IMR-90 (cell line): ENCODE results near the gene FAIM2. TPM values are rescaled to one million over a fixed set of nuclear protein-coding genes. Genes with fewer than 3 reads are reported as not detected.

ENCODE experiments used
- ATAC-seq: fragments of 200-7000 bp; cut with Tn5 transposase; 2 replicates; pipeline ENCODE4 v1.9.1; 2020; ENCODE audit warnings: low read depth, mild to moderate bottlenecking, moderate library complexity
- BruUV-seq: library from RNA; stranded (reverse); fragments of 400-500 nt; replicated peaks from 2 replicates; lab custom pipeline; 2021; lab: Mats Ljungman, UMichigan
- CTCF ChIA-PET: fragments of 300-600 bp; formaldehyde crosslinking; extraction: SDS; loops from one replicate; lab custom pipeline; 2021; ENCODE audit warnings: antibody characterized with exemption; lab: Yijun Ruan, JAX
- POLR2A ChIA-PET: fragments of 300-600 bp; sonication (Branson Sonifier 250); formaldehyde crosslinking; loops from one replicate; lab custom pipeline; 2022; ENCODE audit warnings: antibody characterized with exemption; ENCODE audit not compliant: unreplicated experiment; lab: Charles Lee
- DNase-seq: peaks from one replicate; pipeline ENCODE4 v3.0.0; 2013
- H2AFZ ChIP-seq: replicated peaks from 2 replicates; pipeline ENCODE3; 2013; ENCODE audit warnings: low read length, mild to moderate bottlenecking; ENCODE audit not compliant: poor library complexity
- H2AK5ac ChIP-seq: 2 replicates; pipeline ENCODE4 v1.6.1; 2013; ENCODE audit warnings: low read depth, low read length, inconsistent platforms
- H2AK9ac ChIP-seq: replicated peaks from 2 replicates; pipeline ENCODE3; 2013; ENCODE audit warnings: mild to moderate bottlenecking, low read depth, low read length, moderate library complexity; ENCODE audit not compliant: poor library complexity
- H2BK120ac ChIP-seq: 2 replicates; pipeline ENCODE4 v1.6.1; 2013; ENCODE audit warnings: low read depth, low read length, inconsistent platforms
- H2BK15ac ChIP-seq: 3 replicates; pipeline ENCODE4 v1.6.1; 2013; ENCODE audit warnings: low read depth, low read length, inconsistent platforms
- H2BK20ac ChIP-seq: 2 replicates; pipeline ENCODE4 v1.6.1; 2013; ENCODE audit warnings: low read depth, mild to moderate bottlenecking, inconsistent platforms, low read length, moderate library complexity
- H2BK5ac ChIP-seq: 2 replicates; pipeline ENCODE4 v1.6.1; 2013; ENCODE audit warnings: mild to moderate bottlenecking, low read depth, low read length, inconsistent platforms; ENCODE audit not compliant: poor library complexity, severe bottlenecking
- H3K14ac ChIP-seq: replicated peaks from 2 replicates; pipeline ENCODE4 v1.6.1; 2013; ENCODE audit warnings: low read depth, low read length, inconsistent platforms
- H3K18ac ChIP-seq: 2 replicates; pipeline ENCODE4 v1.6.1; 2013; ENCODE audit warnings: low read depth, low read length, control low read depth
- H3K23ac ChIP-seq: 2 replicates; pipeline ENCODE4 v1.6.1; 2013; ENCODE audit warnings: low read depth, low read length, inconsistent platforms
- H3K27ac ChIP-seq: 2 replicates; pipeline ENCODE4 v1.5.1; 2013; ENCODE audit warnings: mild to moderate bottlenecking, control low read depth, low read length; ENCODE audit not compliant: insufficient read depth
- H3K27me3 ChIP-seq: 2 replicates; pipeline ENCODE4 v1.6.1; 2013; ENCODE audit warnings: low read length; ENCODE audit not compliant: control insufficient read depth, insufficient read depth
- H3K36me3 ChIP-seq: 2 replicates; pipeline ENCODE4 v1.6.1; 2013; ENCODE audit warnings: low read length, mixed read lengths; ENCODE audit not compliant: control insufficient read depth, insufficient read depth
- H3K4ac ChIP-seq: 2 replicates; pipeline ENCODE4 v1.6.1; 2013; ENCODE audit warnings: low read depth, low read length, inconsistent platforms
- H3K4me1 ChIP-seq: 2 replicates; pipeline ENCODE4 v1.6.1; 2013; ENCODE audit warnings: low read length, mixed read lengths; ENCODE audit not compliant: control insufficient read depth, insufficient read depth
- H3K4me2 ChIP-seq: 2 replicates; pipeline ENCODE4 v1.6.1; 2013; ENCODE audit warnings: low read depth, mild to moderate bottlenecking, control low read depth, low read length, moderate library complexity
- H3K4me3 ChIP-seq: 2 replicates; pipeline ENCODE4 v1.5.1; 2013; ENCODE audit warnings: low read depth, mild to moderate bottlenecking, control low read depth, low read length, moderate library complexity; ENCODE audit not compliant: insufficient read depth
- H3K56ac ChIP-seq: 2 replicates; pipeline ENCODE4 v1.6.1; 2013; ENCODE audit warnings: low read length, inconsistent platforms; ENCODE audit not compliant: insufficient read depth; ENCODE audit errors: extremely low read depth
- H3K79me1 ChIP-seq, 2 experiments: 2 replicates each; pipeline ENCODE4 v1.6.1; 2013; ENCODE audit warnings: low read length in 2 of 2, inconsistent platforms in 1 of 2, low read depth in 1 of 2
- H3K9ac ChIP-seq: 2 replicates; pipeline ENCODE4 v1.6.1; 2013; ENCODE audit warnings: low read depth, low read length, control low read depth
- H3K9me1 ChIP-seq: 2 replicates; pipeline ENCODE4 v1.6.1; 2013; ENCODE audit warnings: low read length, inconsistent platforms; ENCODE audit not compliant: insufficient read depth
- H3K9me3 ChIP-seq: 2 replicates; pipeline ENCODE4 v1.6.1; 2013; ENCODE audit warnings: low read length; ENCODE audit not compliant: control insufficient read depth, insufficient read depth
- H4K20me1 ChIP-seq: 2 replicates; pipeline ENCODE4 v1.6.1; 2013; ENCODE audit warnings: low read length, inconsistent platforms; ENCODE audit not compliant: insufficient read depth
- H4K5ac ChIP-seq: 2 replicates; pipeline ENCODE4 v1.6.1; 2013; ENCODE audit warnings: mild to moderate bottlenecking, low read depth, low read length, control low read depth
- H4K8ac ChIP-seq, 2 experiments: 2 replicates each; pipeline ENCODE4 v1.6.1; 2013; ENCODE audit warnings: low read depth in 2 of 2, low read length in 2 of 2, control low read depth in 1 of 2, inconsistent platforms in 1 of 2
- H4K91ac ChIP-seq: 2 replicates; pipeline ENCODE4 v1.6.1; 2013; ENCODE audit warnings: low read depth, low read length, inconsistent platforms; ENCODE audit not compliant: insufficient read depth
- MAFK ChIP-seq: IDR thresholded peaks from 2 replicates; pipeline ENCODE4 v1.6.1; 2012; ENCODE audit warnings: low read depth, low read length, improper control_type of control experiment
- MAZ ChIP-seq: IDR thresholded peaks from 2 replicates; pipeline ENCODE4 v1.6.1; 2012; ENCODE audit warnings: low read depth, mild to moderate bottlenecking, low read length, improper control_type of control experiment, moderate library complexity, borderline replicate concordance
- MXI1 ChIP-seq: IDR thresholded peaks from 2 replicates; pipeline ENCODE4 v1.6.1; 2012; ENCODE audit warnings: low read depth, mild to moderate bottlenecking, low read length, moderate library complexity, borderline replicate concordance
- NFE2L2 ChIP-seq: fragments of 150-350 bp; IDR thresholded peaks from 2 replicates; pipeline ENCODE4 v1.6.1; 2016; ENCODE audit warnings: low read depth, mild to moderate bottlenecking, low read length
- RCOR1 ChIP-seq: IDR thresholded peaks from 2 replicates; pipeline ENCODE4 v1.6.1; 2012; ENCODE audit warnings: mild to moderate bottlenecking, low read length, improper control_type of control experiment; ENCODE audit not compliant: insufficient replicate concordance
- WGBS, 2 experiments: methylation state at CpG; one replicate each; pipeline versions ENCODE4 v1.1.5 to v1.1.7; 2013; ENCODE audit warnings: missing lambda C conversion rate in 2 of 2; ENCODE audit not compliant: insufficient read length in 1 of 2; ENCODE audit errors: extremely low coverage in 2 of 2; 5-methylcytosine and 5-hydroxymethylcytosine counted together
- dilution Hi-C: fragments of 300-500 bp; cut with HindIII; formaldehyde crosslinking; loops from one replicate; pipeline ENCODE4 v1.14.3; 2018; ENCODE audit warnings: low sequenced_read_pairs; ENCODE audit not compliant: unreplicated experiment
- in situ Hi-C: fragments of 300-500 bp; cut with MboI; formaldehyde crosslinking; loops from 3 replicates; pipeline ENCODE4 v1.14.3; 2019; ENCODE audit warnings: low sequenced_read_pairs, inconsistent platforms, mixed read lengths
- intact Hi-C: fragments of 100-400 bp; cut with micrococcal nuclease; formaldehyde crosslinking; loops from 2 replicates; pipeline ENCODE4 v1.10.0; 2022
- polyA plus RNA-seq, 3 experiments: library from polyadenylated mRNA; depleted of rRNA; stranded (reverse); fragments of >200 nt; gene quantifications; 2 replicates each; pipeline ENCODE4 v1.2.3, GENCODE V29; 2012; ENCODE audit warnings: low replicate concordance in 1 of 3
- total RNA-seq: library from RNA; depleted of rRNA; stranded (reverse); fragments of >200 nt; gene quantifications from 2 replicates; pipeline ENCODE4 v1.2.3, GENCODE V29; 2012
- TF ChIP-seq, protein P1 (sequence below): fragments of 150-350 bp; IDR thresholded peaks from 2 replicates; pipeline ENCODE4 v1.6.1; 2017; ENCODE audit warnings: mild to moderate bottlenecking, antibody characterized with exemption, low read length, low read depth
- TF ChIP-seq, protein P2 (sequence below): conservative IDR thresholded peaks from 2 replicates; pipeline ENCODE4 v1.5.1; 2012; ENCODE audit warnings: mild to moderate bottlenecking, low read depth, low read length, improper control_type of control experiment

FAIM2 gene
- total and polyA plus RNA-seq, 2 of the 4 experiments (the other 2 are of a cell fraction) = 0.72 to 5.3 TPM

DNA sequence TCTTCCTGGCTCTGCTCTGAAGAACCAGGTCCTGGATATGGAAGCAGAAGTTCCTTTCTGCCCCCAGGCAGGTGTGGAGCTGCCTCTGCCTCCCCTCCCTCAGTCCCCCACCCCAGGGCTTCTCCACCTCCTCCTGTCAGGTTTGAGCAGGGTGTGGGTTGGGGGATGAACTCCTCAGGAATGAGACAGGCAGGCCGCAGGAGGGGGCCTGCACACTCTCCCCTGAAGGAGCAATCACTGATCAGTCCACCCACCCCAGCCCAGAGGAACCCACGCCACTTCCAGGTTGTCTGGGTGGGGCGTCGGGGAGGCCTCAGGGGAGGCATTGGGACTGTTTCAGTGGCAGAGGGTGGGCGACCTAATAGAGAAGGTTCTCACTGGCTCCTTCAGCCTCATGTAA, 26.6 kb downstream of the FAIM2 start:
- H2AK5ac ChIP-seq = no peak overlapping the region
- no peak for DNase-seq
- no peak overlapping the region for H3K4me3 ChIP-seq
- H2AFZ ChIP-seq = no peak overlapping the region
- in situ Hi-C loops (no loop called here), dilution Hi-C loops (no loop called here), intact Hi-C loops (no loop called here)
- no peak for TF ChIP-seq RCOR1
- TF ChIP-seq, protein P1, sequence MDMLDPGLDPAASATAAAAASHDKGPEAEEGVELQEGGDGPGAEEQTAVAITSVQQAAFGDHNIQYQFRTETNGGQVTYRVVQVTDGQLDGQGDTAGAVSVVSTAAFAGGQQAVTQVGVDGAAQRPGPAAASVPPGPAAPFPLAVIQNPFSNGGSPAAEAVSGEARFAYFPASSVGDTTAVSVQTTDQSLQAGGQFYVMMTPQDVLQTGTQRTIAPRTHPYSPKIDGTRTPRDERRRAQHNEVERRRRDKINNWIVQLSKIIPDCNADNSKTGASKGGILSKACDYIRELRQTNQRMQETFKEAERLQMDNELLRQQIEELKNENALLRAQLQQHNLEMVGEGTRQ = no peak
- TF ChIP-seq NFE2L2 = no peak
- TF ChIP-seq MAZ = no peak
- no peak for TF ChIP-seq MXI1
- TF ChIP-seq, protein P2, sequence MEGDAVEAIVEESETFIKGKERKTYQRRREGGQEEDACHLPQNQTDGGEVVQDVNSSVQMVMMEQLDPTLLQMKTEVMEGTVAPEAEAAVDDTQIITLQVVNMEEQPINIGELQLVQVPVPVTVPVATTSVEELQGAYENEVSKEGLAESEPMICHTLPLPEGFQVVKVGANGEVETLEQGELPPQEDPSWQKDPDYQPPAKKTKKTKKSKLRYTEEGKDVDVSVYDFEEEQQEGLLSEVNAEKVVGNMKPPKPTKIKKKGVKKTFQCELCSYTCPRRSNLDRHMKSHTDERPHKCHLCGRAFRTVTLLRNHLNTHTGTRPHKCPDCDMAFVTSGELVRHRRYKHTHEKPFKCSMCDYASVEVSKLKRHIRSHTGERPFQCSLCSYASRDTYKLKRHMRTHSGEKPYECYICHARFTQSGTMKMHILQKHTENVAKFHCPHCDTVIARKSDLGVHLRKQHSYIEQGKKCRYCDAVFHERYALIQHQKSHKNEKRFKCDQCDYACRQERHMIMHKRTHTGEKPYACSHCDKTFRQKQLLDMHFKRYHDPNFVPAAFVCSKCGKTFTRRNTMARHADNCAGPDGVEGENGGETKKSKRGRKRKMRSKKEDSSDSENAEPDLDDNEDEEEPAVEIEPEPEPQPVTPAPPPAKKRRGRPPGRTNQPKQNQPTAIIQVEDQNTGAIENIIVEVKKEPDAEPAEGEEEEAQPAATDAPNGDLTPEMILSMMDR = no peak
- no peak for TF ChIP-seq MAFK
- H3K27ac ChIP-seq = no peak overlapping the region
- H2BK120ac ChIP-seq = no peak overlapping the region
- WGBS, 2 experiments = 40% methylated on average over 1 of the region's 5 CpGs; no CpG with 5 or more reads in 1 of the 2 experiments
- H4K8ac ChIP-seq = no peak overlapping the region
- BruUV-seq = no TSS peak
- peaks cover 13% of the 10 kb centered on the region for H3K27me3 ChIP-seq
- ChIA-PET CTCF (no interaction called here), POLR2A (no interaction called here)
- H3K4ac ChIP-seq = no peak overlapping the region
- H4K5ac ChIP-seq = no peak overlapping the region
- no peak overlapping the region for H3K9ac ChIP-seq
- H3K9me1 ChIP-seq = no peaks in the 10 kb centered on the region
- ATAC-seq = no peak
- H3K9me3 ChIP-seq = no peaks in the 10 kb centered on the region
- no peaks in the 10 kb centered on the region for H3K79me1 ChIP-seq
- no peak overlapping the region for H3K56ac ChIP-seq
- H2BK5ac ChIP-seq = no peak overlapping the region
- no peak overlapping the region for H2BK20ac ChIP-seq
- H3K23ac ChIP-seq = no peak overlapping the region
- H3K4me1 ChIP-seq = peaks cover 4% of the 10 kb centered on the region
- no peak overlapping the region for H4K91ac ChIP-seq
- no peak overlapping the region for H2AK9ac ChIP-seq
- no peak overlapping the region for H3K14ac ChIP-seq
- H3K4me2 ChIP-seq = no peak overlapping the region
- H3K18ac ChIP-seq = no peak overlapping the region
- H2BK15ac ChIP-seq = no peak overlapping the region
- no peaks in the 10 kb centered on the region for H3K36me3 ChIP-seq
- no peaks in the 10 kb centered on the region for H4K20me1 ChIP-seq
